Neural progenitor cell (in vitro differentiated cells): ENCODE measurements around the gene GMDS. TPM values are rescaled to one million over a fixed set of nuclear protein-coding genes. Genes with fewer than 3 reads are reported as not detected.

Experiments used
- DNase-seq: peaks from one replicate; pipeline ENCODE4 v3.0.0-alpha.2; 2016; ENCODE audit warnings: low spot score
- H2AFZ ChIP-seq: fragments of 200-600 bp; sonication (generic); replicated peaks from 2 replicates; pipeline ENCODE4 v1.6.1; 2016; ENCODE audit warnings: antibody characterized with exemption
- H3F3A ChIP-seq: fragments of 200-600 bp; sonication (generic); 2 replicates; pipeline ENCODE4 v1.6.1; 2016; ENCODE audit warnings: antibody characterized with exemption, low read depth
- H3K27ac ChIP-seq: fragments of 200-600 bp; sonication (generic); 2 replicates; pipeline ENCODE4 v1.5.1; 2016; ENCODE audit warnings: mild to moderate bottlenecking
- H3K27me3 ChIP-seq: fragments of 200-600 bp; sonication (generic); 2 replicates; pipeline ENCODE4 v1.6.1; 2016; ENCODE audit warnings: mild to moderate bottlenecking, moderate library complexity
- H3K36me3 ChIP-seq: fragments of 200-600 bp; sonication (generic); 2 replicates; pipeline ENCODE4 v1.5.1; 2016
- H3K4me1 ChIP-seq: fragments of 200-600 bp; sonication (generic); 2 replicates; pipeline ENCODE4 v1.6.1; 2016; ENCODE audit warnings: mixed run types
- H3K4me2 ChIP-seq: fragments of 200-600 bp; sonication (generic); 2 replicates; pipeline ENCODE4 v1.6.1; 2016
- H3K4me3 ChIP-seq: fragments of 200-600 bp; sonication (generic); 2 replicates; pipeline ENCODE4 v1.5.1; 2016
- H3K79me2 ChIP-seq: fragments of 200-600 bp; sonication (generic); 2 replicates; pipeline ENCODE4 v1.6.1; 2016; ENCODE audit warnings: low read depth
- H3K9ac ChIP-seq: fragments of 200-600 bp; sonication (generic); 2 replicates; pipeline ENCODE4 v1.6.1; 2016
- H3K9me3 ChIP-seq: fragments of 200-600 bp; sonication (generic); 2 replicates; pipeline ENCODE4 v1.5.1; 2016; ENCODE audit warnings: low read depth
- H4K20me1 ChIP-seq: fragments of 200-600 bp; sonication (generic); 2 replicates; pipeline ENCODE4 v1.6.1; 2016; ENCODE audit warnings: low read depth
- H3K27ac Mint-ChIP-seq: 3 replicates; pipeline ENCODE4 v1.8.0; 2021; ENCODE audit warnings: mixed read lengths
- H3K27me3 Mint-ChIP-seq: 2 replicates; pipeline ENCODE4 v1.8.0; 2022; ENCODE audit warnings: low read depth, mild to moderate bottlenecking, inconsistent platforms, moderate library complexity, mixed read lengths; ENCODE audit not compliant: insufficient read depth
- H3K36me3 Mint-ChIP-seq: 3 replicates; pipeline ENCODE4 v1.8.0; 2021; ENCODE audit warnings: mixed read lengths
- H3K4me1 Mint-ChIP-seq: 3 replicates; pipeline ENCODE4 v1.8.0; 2021; ENCODE audit warnings: mixed read lengths
- H3K4me3 Mint-ChIP-seq: 3 replicates; pipeline ENCODE4 v1.8.0; 2021; ENCODE audit warnings: mild to moderate bottlenecking, moderate library complexity, mixed read lengths
- H3K9me3 Mint-ChIP-seq: 3 replicates; pipeline ENCODE4 v1.8.0; 2020; ENCODE audit warnings: mixed read lengths
- EZH2 ChIP-seq: fragments of 200-600 bp; sonication (generic); IDR thresholded peaks from 2 replicates; pipeline ENCODE4 v1.6.1; 2017; ENCODE audit warnings: antibody characterized with exemption, mild to moderate bottlenecking, moderate library complexity
- EZH2phosphoT487 ChIP-seq: fragments of 200-600 bp; sonication (generic); IDR thresholded peaks from 2 replicates; pipeline ENCODE4 v1.6.1; 2017; ENCODE audit warnings: antibody characterized with exemption
- total RNA-seq: library from RNA; depleted of rRNA; stranded (reverse); fragments of >200 nt; gene quantifications from 2 replicates; pipeline ENCODE4 v1.2.3, GENCODE V29; 2015; ENCODE audit warnings: low replicate concordance
- TF ChIP-seq, protein P1 (sequence below): fragments of 200-600 bp; sonication (generic); IDR thresholded peaks from 2 replicates; pipeline ENCODE4 v1.5.1; 2017; ENCODE audit warnings: antibody characterized with exemption, mild to moderate bottlenecking

GMDS gene
- total RNA-seq, 1 donor from 2014 or later: 22.6 TPM

DNA sequence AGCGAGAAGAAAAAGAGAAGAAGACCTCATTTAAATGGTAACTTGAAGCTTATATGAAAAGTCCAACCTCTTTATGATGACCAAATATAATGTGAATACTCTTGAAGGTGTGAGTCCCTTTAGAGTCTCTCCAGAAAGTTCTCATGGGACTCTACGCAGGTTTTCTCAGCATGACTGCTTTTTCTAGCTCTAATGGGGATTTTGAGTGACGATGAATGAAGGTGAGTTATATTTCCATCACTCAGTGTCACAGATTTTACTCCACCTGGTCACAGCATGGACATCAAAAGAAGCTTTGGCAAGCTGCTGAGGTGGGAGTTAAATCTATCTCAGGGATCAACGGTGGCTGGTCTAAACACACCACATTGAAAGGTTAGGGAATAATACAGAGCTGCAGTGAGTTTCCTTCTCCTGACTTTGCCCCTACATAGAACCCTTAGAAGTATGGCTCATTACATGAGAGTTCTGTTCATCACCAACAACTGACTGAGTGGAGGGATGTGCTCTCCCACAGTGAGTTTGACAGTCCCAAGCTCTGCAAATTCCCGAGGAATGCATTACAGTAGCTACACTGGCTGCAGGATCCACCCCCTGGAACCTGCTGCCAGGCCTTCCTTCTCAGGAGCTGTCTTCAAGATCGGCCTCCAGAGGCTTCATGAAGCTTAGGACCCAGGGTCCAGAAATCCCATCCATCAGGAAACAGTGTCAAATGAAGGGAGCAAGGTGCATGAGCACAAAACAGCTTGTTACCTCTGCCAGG, 508.9 kb downstream of the GMDS start:
- Histone ChIP-seq H3K27me3 (no peaks in the 10 kb centered on the region), H3F3A (no peaks in the 10 kb centered on the region), H3K27ac (no peak overlapping the region), H3K4me1 (no peaks in the 10 kb centered on the region), H3K4me2 (no peak overlapping the region), H3K9me3 (no peaks in the 10 kb centered on the region), H3K79me2 (no peaks in the 10 kb centered on the region), H2AFZ (no peak overlapping the region), H3K4me3 (no peak overlapping the region), H3K9ac (no peak overlapping the region), H4K20me1 (no peaks in the 10 kb centered on the region), H3K36me3 (no peaks in the 10 kb centered on the region)
- DNase-seq: no peak
- Mint-ChIP-seq H3K4me3 (no peak overlapping the region), H3K4me1 (peaks cover 15% of the 10 kb centered on the region), H3K27me3 (peaks cover 7% of the 10 kb centered on the region), H3K9me3 (peaks cover 3% of the 10 kb centered on the region), H3K36me3 (peaks cover 2% of the 10 kb centered on the region), H3K27ac (no peak overlapping the region)
- TF ChIP-seq EZH2phosphoT487 (no peak), EZH2 (no peak)
- TF ChIP-seq, protein P1, sequence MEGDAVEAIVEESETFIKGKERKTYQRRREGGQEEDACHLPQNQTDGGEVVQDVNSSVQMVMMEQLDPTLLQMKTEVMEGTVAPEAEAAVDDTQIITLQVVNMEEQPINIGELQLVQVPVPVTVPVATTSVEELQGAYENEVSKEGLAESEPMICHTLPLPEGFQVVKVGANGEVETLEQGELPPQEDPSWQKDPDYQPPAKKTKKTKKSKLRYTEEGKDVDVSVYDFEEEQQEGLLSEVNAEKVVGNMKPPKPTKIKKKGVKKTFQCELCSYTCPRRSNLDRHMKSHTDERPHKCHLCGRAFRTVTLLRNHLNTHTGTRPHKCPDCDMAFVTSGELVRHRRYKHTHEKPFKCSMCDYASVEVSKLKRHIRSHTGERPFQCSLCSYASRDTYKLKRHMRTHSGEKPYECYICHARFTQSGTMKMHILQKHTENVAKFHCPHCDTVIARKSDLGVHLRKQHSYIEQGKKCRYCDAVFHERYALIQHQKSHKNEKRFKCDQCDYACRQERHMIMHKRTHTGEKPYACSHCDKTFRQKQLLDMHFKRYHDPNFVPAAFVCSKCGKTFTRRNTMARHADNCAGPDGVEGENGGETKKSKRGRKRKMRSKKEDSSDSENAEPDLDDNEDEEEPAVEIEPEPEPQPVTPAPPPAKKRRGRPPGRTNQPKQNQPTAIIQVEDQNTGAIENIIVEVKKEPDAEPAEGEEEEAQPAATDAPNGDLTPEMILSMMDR: no peak

DNA sequence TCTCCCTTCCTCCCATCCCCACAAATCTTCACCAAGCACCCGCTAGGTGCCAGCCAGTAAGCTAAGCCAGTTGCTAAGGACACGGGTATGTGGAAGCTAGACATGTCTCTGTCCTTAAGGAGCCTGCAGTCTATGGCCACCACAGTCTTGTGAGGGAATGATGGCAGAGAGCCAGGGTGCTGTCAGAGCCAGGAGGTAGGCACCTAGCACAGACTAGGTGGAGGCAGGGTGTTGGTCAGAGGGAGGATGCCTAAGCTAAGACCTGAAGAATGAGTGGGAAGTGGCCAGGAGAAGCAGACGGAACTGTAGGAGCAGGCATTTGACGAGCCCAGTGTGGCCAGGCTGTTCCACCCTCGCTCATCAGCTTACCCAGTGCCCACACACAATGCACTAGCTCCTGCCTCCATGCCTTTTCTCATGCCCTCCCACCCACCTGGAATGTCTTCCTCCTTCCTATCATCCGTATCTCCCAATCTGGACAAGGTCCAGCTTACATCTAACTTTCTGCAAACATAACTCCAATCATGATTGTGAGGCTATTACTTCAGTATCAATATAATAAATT, 510.1 kb downstream of the GMDS start:
- no peak overlapping the region for H3K9ac ChIP-seq
- H3K36me3 Mint-ChIP-seq: no peaks in the 10 kb centered on the region
- no peaks in the 10 kb centered on the region for H3K4me1 ChIP-seq
- no peak overlapping the region for H3K4me2 ChIP-seq
- H3K36me3 ChIP-seq: no peaks in the 10 kb centered on the region
- H3K27ac ChIP-seq: no peak overlapping the region
- H3K27me3 Mint-ChIP-seq: peaks cover 7% of the 10 kb centered on the region
- no peaks in the 10 kb centered on the region for H3F3A ChIP-seq
- no peaks in the 10 kb centered on the region for H3K79me2 ChIP-seq
- H3K27me3 ChIP-seq: no peaks in the 10 kb centered on the region
- H3K9me3 ChIP-seq: no peaks in the 10 kb centered on the region
- H3K4me3 Mint-ChIP-seq: no peak overlapping the region
- DNase-seq: no peak
- peaks cover 15% of the 10 kb centered on the region for H3K4me1 Mint-ChIP-seq
- no peak overlapping the region for H3K4me3 ChIP-seq
- H4K20me1 ChIP-seq: no peaks in the 10 kb centered on the region
- H2AFZ ChIP-seq: no peak overlapping the region
- H3K9me3 Mint-ChIP-seq: peaks cover 4% of the 10 kb centered on the region
- H3K27ac Mint-ChIP-seq: no peak overlapping the region
- TF ChIP-seq, protein P1: no peak
- TF ChIP-seq EZH2: no peak
- TF ChIP-seq EZH2phosphoT487: no peak

DNA sequence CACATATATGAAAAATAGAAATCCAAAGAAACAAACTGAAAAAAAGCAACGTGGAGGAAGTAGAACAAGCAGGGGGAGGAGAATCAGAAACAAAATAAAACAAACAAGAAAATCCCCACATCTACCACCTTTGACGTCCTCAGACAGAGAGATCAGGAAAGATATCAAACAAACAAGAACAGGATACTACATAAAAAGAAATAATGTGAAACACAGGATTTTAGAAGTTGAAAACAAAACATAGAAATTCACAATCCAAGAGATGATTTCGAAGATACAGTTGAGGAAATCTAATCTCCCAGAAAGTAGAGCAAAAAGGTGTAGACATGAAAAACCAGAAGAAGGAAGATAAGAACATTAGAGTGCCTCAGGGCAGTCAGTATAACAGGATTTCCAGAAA, 514.5 kb downstream of the GMDS start:
- Histone ChIP-seq H3K9me3 (no peaks in the 10 kb centered on the region), H3K36me3 (no peaks in the 10 kb centered on the region), H3K9ac (no peak overlapping the region), H3K27me3 (no peaks in the 10 kb centered on the region), H3F3A (peaks cover 8% of the 10 kb centered on the region), H4K20me1 (peaks cover 7% of the 10 kb centered on the region), H3K4me3 (no peak overlapping the region), H2AFZ (no peak overlapping the region), H3K27ac (no peak overlapping the region), H3K79me2 (no peaks in the 10 kb centered on the region), H3K4me1 (peaks cover 18% of the 10 kb centered on the region), H3K4me2 (no peak overlapping the region)
- Mint-ChIP-seq H3K9me3 (peaks cover 4% of the 10 kb centered on the region), H3K27ac (no peak overlapping the region), H3K27me3 (peaks cover 7% of the 10 kb centered on the region), H3K36me3 (no peaks in the 10 kb centered on the region), H3K4me1 (peaks cover 44% of the 10 kb centered on the region), H3K4me3 (no peak overlapping the region)
- DNase-seq: no peak
- TF ChIP-seq EZH2 (no peak), EZH2phosphoT487 (no peak)
- TF ChIP-seq, protein P1: no peak
